HL-60 (cell line): ENCODE measurements around the gene PDXP.

Experiments used
- DNase-seq, 2 experiments: peaks; one replicate each; pipeline ENCODE4 v3.0.0-alpha.2; 2010 to 2020; ENCODE audit warnings: low read depth in 1 of 2, low spot score in 1 of 2
- H3K27ac ChIP-seq: fragments of 250-450 bp; sonication (Bioruptor Pico); replicated peaks from 2 replicates; pipeline ENCODE4 v1.5.1; 2020; ENCODE audit warnings: mild to moderate bottlenecking, moderate library complexity
- H3K27me3 ChIP-seq: fragments of 250-450 bp; sonication (Bioruptor Pico); 2 replicates; pipeline ENCODE4 v1.5.1; 2021; ENCODE audit warnings: mild to moderate bottlenecking, moderate library complexity; ENCODE audit not compliant: insufficient read depth, poor library complexity, severe bottlenecking
- H3K4me3 ChIP-seq: replicated peaks from 2 replicates; pipeline ENCODE4 v1.5.1; 2011; ENCODE audit warnings: mild to moderate bottlenecking, control low read depth, low read length; ENCODE audit not compliant: insufficient read depth
- CTCF ChIP-seq: IDR thresholded peaks from one replicate; pipeline ENCODE4 v1.5.1; 2011; ENCODE audit warnings: low read length, control low read depth, inconsistent platforms; ENCODE audit not compliant: insufficient read depth
- GABPA ChIP-seq: IDR thresholded peaks from 2 replicates; pipeline ENCODE4 v1.6.1; 2012; ENCODE audit warnings: low read depth
- POLR2AphosphoS5 ChIP-seq: IDR thresholded peaks from 2 replicates; pipeline ENCODE4 v1.6.1; 2012; ENCODE audit warnings: low read depth
- REST ChIP-seq: IDR thresholded peaks from 2 replicates; pipeline ENCODE4 v1.6.1; 2012; ENCODE audit warnings: low read depth; ENCODE audit not compliant: insufficient replicate concordance
- SPI1 ChIP-seq: IDR thresholded peaks from 2 replicates; pipeline ENCODE4 v1.6.1; 2012; ENCODE audit warnings: low read depth, mild to moderate bottlenecking, borderline replicate concordance

PDXP gene

GRCh38 chr22:37624876-37625275 lies 33.6 kb upstream of the PDXP start:
- no peaks in the 10 kb centered on the region for H3K27me3 ChIP-seq
- DNase-seq = no peak
- TF ChIP-seq REST (no peak), GABPA (no peak), POLR2AphosphoS5 (no peak), SPI1 (no peak), CTCF (no peak)
- no peak overlapping the region for H3K27ac ChIP-seq
- H3K4me3 ChIP-seq = no peak overlapping the region

GRCh38 chr22:37625737-37626136 lies 32.8 kb upstream of the PDXP start:
- H3K27me3 ChIP-seq = no peaks in the 10 kb centered on the region
- H3K4me3 ChIP-seq = no peak overlapping the region
- no peak for DNase-seq
- no peak for TF ChIP-seq REST
- no peak for TF ChIP-seq POLR2AphosphoS5
- TF ChIP-seq SPI1 = no peak
- H3K27ac ChIP-seq = no peak overlapping the region

GRCh38 chr22:37626144-37626543 lies 32.4 kb upstream of the PDXP start:
- no peak for DNase-seq
- Histone ChIP-seq H3K27ac (no peak overlapping the region), H3K4me3 (no peak overlapping the region), H3K27me3 (no peaks in the 10 kb centered on the region)
- TF ChIP-seq REST = no peak
- no peak for TF ChIP-seq POLR2AphosphoS5
- TF ChIP-seq CTCF = no peak
- TF ChIP-seq GABPA = no peak
- TF ChIP-seq SPI1 = no peak

- no peak for TF ChIP-seq CTCF
- DNase-seq = no peak
- Histone ChIP-seq H3K27ac (peak overlapping the region; percentile 59), H3K4me3 (no peak overlapping the region), H3K27me3 (no peaks in the 10 kb centered on the region)
Measured at GRCh38 chr22:37626556-37627075, 31.9 kb upstream of the PDXP start.
